CD14-positive monocyte (primary cell): ENCODE results near the gene RBM28. TPM values are rescaled to one million over a fixed set of nuclear protein-coding genes. Genes with fewer than 3 reads are reported as not detected.

Source experiments
- DNase-seq, 3 donors: peaks; one replicate each; pipeline ENCODE4 v3.0.0-alpha.2; 2011 to 2022
- H2AFZ ChIP-seq: 2 replicates; pipeline ENCODE4 v1.6.0; 2012; ENCODE audit warnings: mild to moderate bottlenecking, low read depth, low read length, inconsistent platforms; ENCODE audit not compliant: insufficient read depth, poor library complexity, severe bottlenecking
- H3K27ac ChIP-seq, 2 donors: 1 replicate in 1 of 2; 2 replicates in 1 of 2; pipeline ENCODE4 v1.5.1; 2012 to 2013; ENCODE audit warnings: low read length in 2 of 2, control low read depth in 1 of 2, inconsistent platforms in 1 of 2, low read depth in 1 of 2, mild to moderate bottlenecking in 1 of 2
- H3K27me3 ChIP-seq, 2 donors: one replicate each; pipeline versions ENCODE4 v1.6.0 to v1.6.1; 2011 to 2013; ENCODE audit warnings: low read length in 2 of 2; ENCODE audit not compliant: control insufficient read depth in 2 of 2, insufficient read depth in 2 of 2
- H3K36me3 ChIP-seq, 2 donors: replicated peaks in 1 of 2; 1 replicate in 1 of 2; 2 replicates in 1 of 2; pipeline versions ENCODE4 v1.5.1 to v1.6.1; 2012 to 2013; ENCODE audit warnings: low read length in 2 of 2, control low read depth in 1 of 2, inconsistent platforms in 1 of 2, mild to moderate bottlenecking in 1 of 2; ENCODE audit not compliant: insufficient read depth in 2 of 2, control insufficient read depth in 1 of 2
- H3K4me1 ChIP-seq, 2 donors: 1 replicate in 1 of 2; 2 replicates in 1 of 2; pipeline versions ENCODE4 v1.5.1 to v1.6.1; 2012 to 2013; ENCODE audit warnings: low read length in 2 of 2, control low read depth in 1 of 2, inconsistent platforms in 1 of 2, mild to moderate bottlenecking in 1 of 2, moderate library complexity in 1 of 2; ENCODE audit not compliant: insufficient read depth in 2 of 2, control insufficient read depth in 1 of 2
- H3K4me2 ChIP-seq: replicated peaks from 2 replicates; pipeline ENCODE3; 2012; ENCODE audit warnings: low read length, moderate library complexity, mild to moderate bottlenecking; ENCODE audit not compliant: poor library complexity, severe bottlenecking; ENCODE audit errors: extremely low read depth
- H3K4me3 ChIP-seq, 3 experiments: fragments of 200-600 bp in 1 of 3; sonication (generic) in 1 of 3; replicated peaks in 1 of 3; 1 replicate in 2 of 3; 2 replicates in 1 of 3; pipeline ENCODE4 v1.5.1; 2011 to 2013; ENCODE audit warnings: low read length in 3 of 3, mild to moderate bottlenecking in 3 of 3, control low read depth in 2 of 3, low read depth in 2 of 3, inconsistent platforms in 1 of 3, moderate library complexity in 1 of 3
- H3K79me2 ChIP-seq: 2 replicates; pipeline ENCODE4 v1.6.0; 2012; ENCODE audit warnings: mild to moderate bottlenecking, control low read depth, inconsistent platforms, low read length, moderate library complexity; ENCODE audit not compliant: insufficient read depth
- H3K9ac ChIP-seq: 2 replicates; pipeline ENCODE4 v1.6.0; 2017; ENCODE audit warnings: low read length, mild to moderate bottlenecking; ENCODE audit not compliant: insufficient read depth, poor library complexity, severe bottlenecking
- H3K9me3 ChIP-seq, 2 donors: replicated peaks in 1 of 2; 1 replicate in 1 of 2; 2 replicates in 1 of 2; pipeline versions ENCODE4 v1.5.1 to v1.6.1; 2012 to 2013; ENCODE audit warnings: low read length in 2 of 2, control low read depth in 1 of 2; ENCODE audit not compliant: control insufficient read depth in 1 of 2, insufficient read depth in 1 of 2
- H4K20me1 ChIP-seq: 2 replicates; pipeline ENCODE4 v1.6.0; 2012; ENCODE audit warnings: mild to moderate bottlenecking, low read length, control low read depth, moderate library complexity; ENCODE audit not compliant: insufficient read depth
- H3K27ac Mint-ChIP-seq, 7 donors: one replicate each; pipeline ENCODE4 v1.8.0; 2020; ENCODE audit warnings: mild to moderate bottlenecking in 7 of 7, mixed read lengths in 7 of 7, moderate library complexity in 6 of 7, inconsistent platforms in 2 of 7
- H3K27me3 Mint-ChIP-seq, 3 donors: one replicate each; pipeline ENCODE4 v1.8.0; 2021 to 2022; ENCODE audit warnings: low read depth in 3 of 3, mild to moderate bottlenecking in 3 of 3, mixed read lengths in 3 of 3, moderate library complexity in 3 of 3, inconsistent platforms in 1 of 3
- H3K36me3 Mint-ChIP-seq, 2 donors: one replicate each; pipeline ENCODE4 v1.8.0; 2020; ENCODE audit warnings: mixed read lengths in 2 of 2, inconsistent platforms in 1 of 2, mild to moderate bottlenecking in 1 of 2
- H3K4me1 Mint-ChIP-seq: one replicate; pipeline ENCODE4 v1.8.0; 2020; ENCODE audit warnings: mild to moderate bottlenecking, mixed read lengths
- H3K4me3 Mint-ChIP-seq, 2 donors: one replicate each; pipeline ENCODE4 v1.8.0; 2020; ENCODE audit warnings: mild to moderate bottlenecking in 2 of 2, mixed read lengths in 2 of 2, moderate library complexity in 1 of 2
- H3K9me3 Mint-ChIP-seq, 7 donors: one replicate each; pipeline ENCODE4 v1.8.0; 2020 to 2022; ENCODE audit warnings: mixed read lengths in 7 of 7, mild to moderate bottlenecking in 6 of 7, moderate library complexity in 6 of 7, inconsistent platforms in 2 of 7
- CTCF ChIP-seq: fragments of 200-600 bp; IDR thresholded peaks from one replicate; pipeline ENCODE4 v1.8.0; 2022; ENCODE audit warnings: antibody characterized with exemption, mild to moderate bottlenecking
- WGBS: methylation state at CpG from one replicate; pipeline ENCODE4 v1.1.5; 2013; ENCODE audit warnings: missing lambda C conversion rate; ENCODE audit not compliant: insufficient coverage; 5-methylcytosine and 5-hydroxymethylcytosine counted together
- intact Hi-C, 2 donors: fragments of 100-400 bp; cut with micrococcal nuclease; formaldehyde crosslinking; loops; one replicate each; pipeline versions ENCODE4 v1.15.0 to v1.15.1; 2023
- polyA plus RNA-seq, 3 donors: library from polyadenylated mRNA; depleted of rRNA in 1 of 3; unstranded in 2 of 3; stranded (reverse) in 1 of 3; fragments of 300-500 nt in 2 of 3; fragments of >200 nt in 1 of 3; fragmentation: Illumina TruSeq in 2 of 3; gene quantifications; 1 replicate in 2 of 3; 2 replicates in 1 of 3; pipeline ENCODE4 v1.2.3, GENCODE V29; 2012 to 2021

Gene RBM28
- polyA plus RNA-seq, 3 donors, result 4.0 to 14.4 (median 4.9) TPM

DNA sequence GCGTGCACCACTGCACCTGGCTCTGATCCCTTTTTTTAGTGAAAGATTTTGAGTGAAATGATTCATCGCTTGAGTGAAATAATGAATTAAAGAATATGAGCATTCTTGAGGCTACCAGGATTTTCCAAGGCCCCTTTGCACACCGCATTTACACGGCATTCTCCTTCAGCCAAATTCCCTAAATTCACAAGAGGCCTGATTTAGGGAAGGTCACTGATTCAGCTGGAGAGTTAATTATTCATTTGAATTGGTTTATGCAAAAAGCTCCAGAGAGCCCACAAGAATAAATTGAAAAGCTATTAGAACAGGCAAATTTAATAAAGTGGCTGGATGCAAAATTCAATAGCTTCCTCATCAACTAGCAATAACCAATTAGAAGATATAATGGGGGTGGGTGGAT, 56.2 kb downstream of the RBM28 start:
- H3K9me3 Mint-ChIP-seq, result peaks cover 2 to 27% (median 20%) of the 10 kb centered on the region in 7 donors
- H4K20me1 ChIP-seq, result no peaks in the 10 kb centered on the region
- WGBS, result no CpG with 5 or more reads among the region's 4 CpGs
- H3K27me3 ChIP-seq, result no peaks in the 10 kb centered on the region
- H3K27me3 Mint-ChIP-seq, result no peaks in the 10 kb centered on the region
- no peaks in the 10 kb centered on the region for H3K36me3 ChIP-seq
- no peak for DNase-seq
- peaks cover 0 to 5% of the 10 kb centered on the region in 2 donors for H3K9me3 ChIP-seq
- no peak overlapping the region for H3K4me2 ChIP-seq
- no peak overlapping the region for H3K9ac ChIP-seq
- H3K4me1 ChIP-seq, result no peaks in the 10 kb centered on the region
- no peaks in the 10 kb centered on the region for H3K4me1 Mint-ChIP-seq
- H3K79me2 ChIP-seq, result no peaks in the 10 kb centered on the region
- intact Hi-C loops, result no loop called here
- no peak overlapping the region for H3K4me3 ChIP-seq
- H3K36me3 Mint-ChIP-seq, result peaks cover 5 to 19% of the 10 kb centered on the region in 2 donors
- no peak overlapping the region for H3K27ac Mint-ChIP-seq
- no peak overlapping the region for H3K4me3 Mint-ChIP-seq
- TF ChIP-seq CTCF, result no peak
- no peak overlapping the region for H3K27ac ChIP-seq
- H2AFZ ChIP-seq, result no peak overlapping the region

- Histone ChIP-seq H3K79me2 (no peaks in the 10 kb centered on the region), H2AFZ (no peak overlapping the region), H3K27ac (no peak overlapping the region), H3K27me3 (no peaks in the 10 kb centered on the region), H3K9me3 (peaks cover 19 to 21% of the 10 kb centered on the region in 2 donors), H3K9ac (no peak overlapping the region), H3K4me2 (no peak overlapping the region), H3K4me1 (no peaks in the 10 kb centered on the region), H3K36me3 (no peaks in the 10 kb centered on the region), H4K20me1 (no peaks in the 10 kb centered on the region), H3K4me3 (no peak overlapping the region)
- intact Hi-C loops, result no loop called here
- peaks cover 16 to 31% (median 23%) of the 10 kb centered on the region in 7 donors for H3K9me3 Mint-ChIP-seq
- no peak overlapping the region for H3K27ac Mint-ChIP-seq
- H3K4me3 Mint-ChIP-seq, result no peak overlapping the region
- no peak for TF ChIP-seq CTCF
- H3K36me3 Mint-ChIP-seq, result peaks cover 6 to 8% of the 10 kb centered on the region in 2 donors
- H3K4me1 Mint-ChIP-seq, result no peaks in the 10 kb centered on the region
- WGBS, result 96% methylated on average over 4 of the region's 7 CpGs
- H3K27me3 Mint-ChIP-seq, result peaks cover 0 to 2% (median 0%) of the 10 kb centered on the region in 3 donors
- DNase-seq, result no peak
Measured at GRCh38 chr7:128284102-128284501, 59.6 kb downstream of the RBM28 start.
